Articular chondrocyte of knee joint (primary cell): Measurements from ENCODE around the gene RNF31. TPM values are rescaled to one million over a fixed set of nuclear protein-coding genes. Genes with fewer than 3 reads are reported as not detected.

Source experiments
- small RNA-seq: library from RNA; depleted of rRNA; stranded (forward); fragments of <200 nt; gene quantifications from one replicate; pipeline ENCODE3, GENCODE V24; 2012
- total RNA-seq: library from RNA; depleted of rRNA; stranded (reverse); fragments of >200 nt; gene quantifications from 2 replicates; pipeline ENCODE4 v1.2.3, GENCODE V29; 2012

The RNF31 gene
- 28.9 and 37.8 TPM in 2 replicates for total RNA-seq

DNA sequence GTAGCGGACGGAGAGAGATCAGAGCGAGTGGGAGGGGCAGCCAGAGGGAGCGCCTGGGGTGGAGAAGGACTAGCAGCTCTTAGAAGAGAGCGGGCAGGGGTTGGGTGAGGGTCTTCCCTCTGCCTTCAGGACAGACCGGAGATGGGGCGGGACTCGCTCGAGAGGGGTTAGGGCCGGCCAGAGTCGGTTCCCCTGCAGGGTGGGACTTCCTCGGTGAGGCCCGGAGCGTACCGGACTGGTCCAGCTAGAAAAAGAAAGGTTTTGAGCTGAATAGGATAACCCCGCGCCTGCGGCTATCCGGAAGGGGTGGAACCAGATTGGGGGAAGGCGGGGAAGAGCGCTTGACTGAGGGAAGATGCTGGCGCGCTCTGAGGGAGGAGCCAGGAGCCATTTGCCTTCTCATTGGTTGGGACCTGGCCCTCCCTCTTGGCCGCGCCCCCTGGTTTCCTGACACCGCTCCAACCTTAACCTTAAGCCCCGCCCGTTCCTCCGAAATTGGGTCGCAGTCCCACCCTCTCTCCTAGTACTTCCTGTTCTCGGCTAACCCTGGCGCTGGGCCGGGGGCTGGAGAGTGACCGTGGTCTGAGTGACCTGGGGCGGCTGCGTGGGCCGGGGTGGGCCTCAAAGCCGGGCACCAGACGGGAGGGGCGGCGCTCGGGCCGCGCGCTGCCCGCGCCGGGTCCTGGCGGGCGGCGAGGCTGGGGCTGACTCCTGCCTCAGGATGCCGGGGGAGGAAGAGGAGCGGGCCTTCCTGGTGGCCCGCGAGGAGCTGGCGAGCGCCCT is at the start of gene RNF31:
Gene RNF31, plus strand, starts transcription at position 521 of the 783 bp plus-strand sequence. Its CDS starts 201 bp downstream, at position 722.

DNA sequence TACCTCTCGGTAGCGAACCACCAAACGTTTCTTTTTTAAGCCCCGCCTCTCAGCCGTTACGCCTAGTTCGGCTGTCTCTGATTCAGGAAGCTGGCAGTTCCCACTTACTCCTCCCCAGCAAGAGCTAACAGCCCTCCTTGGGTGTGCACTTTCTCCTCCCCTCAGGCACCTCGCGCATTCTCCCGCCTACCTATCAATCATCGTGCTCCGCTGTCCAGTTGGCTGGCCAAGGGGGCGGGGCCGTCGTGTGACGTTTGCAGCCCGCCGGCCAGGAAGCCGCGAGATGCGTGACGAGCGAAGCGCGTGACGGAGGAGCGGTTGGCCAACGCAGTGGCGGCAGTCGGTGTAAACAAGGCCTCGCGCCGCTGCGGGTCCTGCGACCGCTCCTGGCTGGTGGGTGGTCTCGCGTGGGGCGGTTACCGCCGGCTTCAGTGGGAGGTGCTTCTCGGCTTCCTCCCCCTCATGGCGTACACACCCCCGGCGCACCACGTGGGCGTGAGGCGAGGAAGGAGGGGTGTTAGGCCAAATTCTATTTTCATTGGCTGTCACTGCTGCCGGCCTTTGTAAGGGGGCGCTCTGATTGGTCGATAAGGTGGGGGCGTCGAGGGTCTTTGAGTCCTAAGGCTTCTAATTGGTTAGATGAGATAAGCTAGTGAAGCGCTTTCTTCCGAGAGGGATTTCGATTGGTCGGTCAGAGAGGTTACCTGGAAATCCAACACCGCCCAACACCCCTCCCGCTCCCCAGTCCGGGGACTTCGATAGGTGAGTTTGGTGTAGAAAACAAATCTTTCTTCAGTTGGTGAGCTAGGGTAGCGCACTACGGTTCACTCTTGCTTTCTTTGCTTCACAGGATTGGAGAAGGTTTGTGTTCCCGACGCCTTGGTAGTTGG is 32.5 kb upstream of the RNF31 start, which contains the start of the genes DCAF11 and NRL:
Gene DCAF11, plus strand, starts transcription at position 246 of the 890 bp plus-strand sequence. CDS start 818 bp downstream, outside the sequence.
Gene NRL, minus strand, starts transcription at position 418 of the 890 bp plus-strand sequence. CDS start 32,101 bp downstream, outside the sequence.

DNA sequence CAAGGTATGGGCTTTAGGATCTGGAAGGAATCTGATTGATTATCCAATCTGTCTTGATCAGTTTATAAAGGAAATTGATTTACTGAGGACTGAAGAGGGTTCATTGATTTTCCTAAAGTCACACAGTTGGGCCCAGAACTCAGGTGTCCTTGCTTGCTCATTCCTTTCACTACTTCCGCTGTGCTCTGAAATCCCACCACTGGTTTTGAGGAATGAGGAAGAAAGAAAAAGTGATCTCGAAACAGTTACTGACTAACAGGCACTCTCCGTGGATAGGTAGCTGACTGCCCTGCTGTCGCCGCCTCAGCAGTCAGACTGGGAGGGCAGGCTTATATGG is 16.9 kb upstream of the RNF31 start, which contains the start of gene FITM1:
Gene FITM1, plus strand, starts transcription at position 280 of the 337 bp plus-strand sequence. CDS start 905 bp downstream, outside the sequence.

DNA sequence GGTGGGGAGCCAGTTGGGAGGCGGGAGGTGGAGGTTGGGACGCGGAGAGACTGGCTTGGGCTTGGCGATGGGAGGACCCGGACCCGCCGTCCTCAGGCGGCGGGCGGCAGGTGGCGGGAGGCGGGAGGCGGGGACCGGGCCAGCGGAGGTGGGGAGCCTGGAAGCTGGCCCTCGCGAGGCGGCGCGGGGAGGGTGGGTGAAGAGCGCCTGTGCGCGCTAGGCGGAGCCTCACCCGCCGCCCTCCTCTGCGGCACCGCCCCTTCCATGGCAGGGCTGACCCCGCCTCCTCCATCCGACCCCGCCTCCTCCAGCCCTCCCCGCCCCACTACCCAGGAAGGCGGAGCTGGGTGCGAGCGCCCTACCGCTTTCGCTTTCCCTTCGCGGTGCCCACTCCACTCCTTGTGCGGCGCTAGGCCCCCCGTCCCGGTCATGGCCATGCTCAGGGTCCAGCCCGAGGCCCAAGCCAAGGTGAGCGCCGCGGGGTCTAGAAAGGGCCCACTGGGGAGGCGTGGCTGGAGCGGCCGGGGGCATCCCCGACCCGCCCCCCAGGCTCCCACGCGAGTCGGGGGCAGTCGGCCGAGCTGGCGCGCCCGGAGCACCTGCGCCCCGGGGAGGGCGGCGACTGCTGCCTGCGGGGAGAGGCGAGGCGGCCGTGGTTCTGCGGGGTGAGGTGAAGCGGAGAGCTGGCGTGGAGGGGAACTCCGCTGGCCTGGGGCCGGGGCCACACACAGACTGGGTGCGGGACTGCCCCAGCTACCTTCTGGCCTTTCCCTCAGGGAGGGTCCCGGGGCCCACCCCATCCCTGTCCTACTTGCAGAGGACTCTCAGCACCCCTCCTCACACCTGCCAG is 11.2 kb upstream of the RNF31 start, which contains the start of gene PSME1:
Gene PSME1, plus strand, starts transcription at position 361 of the 850 bp plus-strand sequence. Its CDS starts 69 bp downstream, at position 430.

DNA sequence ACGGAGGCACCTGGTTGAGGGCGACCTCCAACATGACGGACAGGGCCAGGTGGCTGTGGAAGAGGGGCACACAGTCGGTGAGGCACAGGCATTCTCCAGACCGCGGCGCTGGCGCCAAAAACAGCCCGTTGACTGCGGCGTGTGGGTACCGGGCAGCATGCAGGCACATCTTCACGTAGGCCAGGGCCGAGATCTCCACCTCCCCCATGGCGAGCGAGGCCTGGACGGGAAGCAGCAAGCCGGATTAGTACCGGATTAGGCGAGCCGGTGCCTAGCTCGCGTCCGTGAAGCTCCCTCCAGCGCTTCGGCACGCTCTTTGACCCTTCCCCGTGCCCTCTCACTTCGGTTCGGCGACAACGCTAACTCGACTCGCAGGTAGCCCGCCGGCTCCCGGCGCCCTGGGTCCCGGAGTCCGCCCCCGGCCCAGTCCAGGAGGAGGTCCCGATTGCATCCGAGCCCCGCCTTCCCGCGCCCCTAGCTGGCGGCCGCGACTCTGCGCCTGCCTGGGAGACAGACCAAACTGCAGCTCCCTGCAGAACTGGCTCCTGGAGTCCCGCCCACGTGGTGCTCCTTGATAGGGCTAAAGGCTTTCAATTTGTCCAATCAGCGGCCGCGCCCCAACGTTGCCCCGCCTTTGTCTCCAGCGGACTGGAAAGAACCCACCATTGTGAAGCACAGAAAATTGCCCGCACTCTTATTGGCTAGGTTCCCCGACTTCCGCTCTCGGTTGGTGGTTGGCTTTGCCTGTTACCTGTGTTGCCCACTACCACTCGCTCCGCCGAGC is 6.0 kb upstream of the RNF31 start, which contains the start of gene EMC9:
Gene EMC9, minus strand, starts transcription at position 495 of the 784 bp plus-strand sequence. Its CDS starts 287 bp downstream, at position 208.

DNA sequence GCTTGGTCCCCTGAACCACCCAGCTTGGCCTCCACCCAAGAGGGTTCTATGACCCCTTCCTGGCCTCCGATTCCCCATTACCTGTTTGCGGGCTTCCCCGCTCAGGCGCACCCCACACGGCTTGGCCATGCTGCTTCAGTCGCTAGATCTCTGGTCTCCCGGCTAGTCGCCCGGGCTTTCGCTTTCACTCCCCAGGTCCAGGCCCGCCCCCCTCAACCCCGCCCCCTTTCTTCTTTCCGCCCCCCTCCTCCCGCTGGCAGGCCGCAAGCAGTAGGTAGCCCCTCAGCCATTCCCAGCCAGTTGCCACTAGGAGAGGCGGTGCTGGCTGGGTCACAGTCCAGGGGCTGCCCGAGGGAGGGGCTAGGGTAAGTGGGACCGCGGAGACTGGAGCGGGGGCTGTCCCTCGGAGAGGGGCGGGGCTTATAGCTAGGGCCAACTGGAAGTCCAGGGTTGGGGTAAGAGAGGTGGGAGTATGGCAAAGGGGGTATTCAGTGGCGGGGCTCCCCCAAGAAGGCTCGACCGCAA is 783 bp upstream of the RNF31 start, which contains the start of gene PSME2:
Gene PSME2, minus strand, starts transcription at position 158 of the 525 bp plus-strand sequence. Its CDS starts 29 bp downstream, at position 129.

DNA sequence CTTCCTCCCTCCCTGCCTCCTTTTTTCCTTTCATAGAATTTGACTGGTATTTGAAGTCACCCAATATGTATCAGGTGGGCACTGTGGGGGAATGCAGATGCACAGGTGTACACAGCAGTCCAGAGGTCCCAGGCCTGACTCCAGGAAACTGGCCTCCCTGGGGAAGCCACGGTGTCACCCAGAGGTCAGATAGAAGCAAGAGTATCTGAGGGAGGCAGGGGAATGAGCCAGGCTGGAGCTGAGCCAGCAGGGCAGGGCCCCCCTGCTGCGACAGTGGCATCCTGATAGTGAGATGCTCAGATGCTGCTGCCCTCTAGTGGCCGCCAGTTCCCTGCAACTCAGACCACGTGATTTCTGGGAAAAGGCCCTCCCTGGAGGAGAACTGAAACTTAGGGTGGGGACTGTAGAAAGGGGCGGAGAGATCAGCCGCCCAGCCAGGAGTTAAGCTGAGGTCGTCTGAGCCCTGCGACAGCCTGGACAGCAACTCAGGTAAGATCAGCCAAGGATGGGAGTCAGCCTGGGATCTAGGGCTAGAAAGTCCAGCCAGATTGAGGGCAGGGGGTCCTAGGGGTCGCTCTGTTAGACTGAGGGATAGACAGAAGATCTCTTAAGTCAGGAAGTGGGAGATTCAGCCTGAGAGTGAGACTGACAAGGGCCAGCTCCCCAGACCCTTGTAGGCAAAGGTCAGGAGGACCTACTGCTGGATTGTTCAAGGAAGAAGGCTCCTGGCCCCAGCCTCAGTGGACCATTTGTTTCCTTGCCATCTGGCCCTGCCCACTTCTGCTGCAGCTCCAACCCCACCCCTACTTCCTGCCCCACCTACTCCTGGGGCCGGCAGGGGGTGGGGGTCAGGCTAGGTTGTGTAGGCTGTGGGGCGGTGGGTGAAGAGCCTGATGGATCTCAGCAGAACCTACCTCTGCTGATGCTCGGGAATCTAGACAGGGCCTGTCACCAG is 13.8 kb downstream of the RNF31 start, which contains the start of gene IRF9:
Gene IRF9, plus strand, starts transcription at position 416 of the 955 bp plus-strand sequence. CDS start 880 bp downstream, outside the sequence.

DNA sequence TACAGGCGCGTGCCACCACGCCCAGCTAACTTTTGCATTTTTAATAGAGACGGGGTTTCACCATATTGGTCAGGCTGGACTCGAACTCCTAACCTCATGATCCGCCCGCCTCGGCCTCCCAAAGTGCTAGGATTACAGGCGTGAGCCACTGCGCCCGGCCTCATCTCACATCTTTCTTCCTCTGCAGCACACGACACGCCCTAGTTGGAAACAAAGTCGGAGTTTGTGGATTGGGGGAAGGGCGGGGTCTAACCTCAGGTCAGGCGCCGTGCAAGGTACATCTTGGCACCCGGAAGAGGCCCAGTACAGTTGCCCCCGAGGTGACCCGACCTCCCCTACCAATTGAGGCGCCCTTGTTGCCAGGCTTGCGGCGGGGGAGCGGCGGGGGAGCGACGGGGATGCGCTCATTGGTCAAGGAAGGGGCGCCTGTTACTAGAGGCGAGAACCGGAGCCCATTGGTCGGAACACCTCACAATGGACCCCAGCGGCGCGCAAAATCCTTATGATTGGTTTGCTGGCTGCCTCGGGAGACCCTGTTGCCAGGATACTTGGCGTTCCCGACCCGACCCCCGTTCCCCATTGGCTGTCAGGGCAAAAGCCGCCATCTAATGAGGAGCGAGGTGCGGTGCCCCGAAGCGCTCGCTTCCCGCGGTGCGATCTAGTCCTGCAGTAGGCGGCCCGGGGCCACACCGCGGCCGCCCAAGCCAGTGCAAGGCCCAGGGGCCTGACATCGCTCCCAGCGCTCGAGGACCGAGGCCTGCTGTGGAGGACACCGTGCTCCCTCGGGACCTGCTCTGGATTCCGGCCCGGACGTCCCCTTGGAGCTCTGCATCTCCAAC is 24.3 kb downstream of the RNF31 start, which contains the start of gene REC8:
Gene REC8, plus strand, starts transcription at position 659 of the 839 bp plus-strand sequence. CDS start 473 bp downstream, outside the sequence.

DNA sequence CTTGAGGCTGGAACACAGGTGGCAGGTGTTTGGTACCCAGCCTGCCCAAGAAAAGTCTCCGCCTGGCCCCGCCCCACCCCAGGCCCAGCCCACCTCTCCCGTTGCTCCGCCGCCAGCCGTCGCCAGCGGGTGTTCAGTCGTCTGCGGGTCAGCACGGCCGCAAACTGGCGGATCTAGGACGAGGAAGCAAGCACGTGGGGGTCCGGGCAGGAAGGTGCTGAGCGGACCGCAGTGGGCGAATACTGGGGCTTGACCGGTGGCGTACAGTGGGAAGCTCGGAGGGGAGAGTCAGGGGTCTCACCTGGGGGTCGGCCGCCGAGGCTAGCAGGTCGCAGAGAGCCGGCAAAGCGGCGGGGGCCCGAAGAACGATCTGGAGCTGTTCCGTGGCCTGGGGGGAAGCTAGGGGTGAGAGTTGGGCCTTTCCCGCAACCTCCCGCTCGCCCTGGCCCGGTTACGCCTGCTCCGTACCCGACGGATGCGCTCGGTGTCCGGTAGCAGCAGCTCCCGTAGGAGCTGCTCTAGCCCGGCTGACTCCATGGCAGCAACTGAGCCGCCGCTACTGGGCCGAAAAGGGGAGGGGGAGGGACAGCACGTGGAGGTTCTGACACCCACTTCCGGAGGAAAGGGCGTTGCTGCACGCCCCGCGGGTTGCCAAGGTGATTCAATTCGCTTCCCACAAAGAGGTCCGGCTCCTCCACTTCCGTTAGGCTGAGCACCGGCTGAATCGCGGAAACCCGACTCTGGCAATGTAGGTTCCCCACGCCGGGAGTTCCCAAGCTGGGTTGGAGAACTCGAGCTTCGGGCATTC is 41.2 kb downstream of the RNF31 start, which contains the start of gene IPO4:
Gene IPO4, minus strand, starts transcription at position 566 of the 808 bp plus-strand sequence. Its CDS starts 29 bp downstream, at position 537.

DNA sequence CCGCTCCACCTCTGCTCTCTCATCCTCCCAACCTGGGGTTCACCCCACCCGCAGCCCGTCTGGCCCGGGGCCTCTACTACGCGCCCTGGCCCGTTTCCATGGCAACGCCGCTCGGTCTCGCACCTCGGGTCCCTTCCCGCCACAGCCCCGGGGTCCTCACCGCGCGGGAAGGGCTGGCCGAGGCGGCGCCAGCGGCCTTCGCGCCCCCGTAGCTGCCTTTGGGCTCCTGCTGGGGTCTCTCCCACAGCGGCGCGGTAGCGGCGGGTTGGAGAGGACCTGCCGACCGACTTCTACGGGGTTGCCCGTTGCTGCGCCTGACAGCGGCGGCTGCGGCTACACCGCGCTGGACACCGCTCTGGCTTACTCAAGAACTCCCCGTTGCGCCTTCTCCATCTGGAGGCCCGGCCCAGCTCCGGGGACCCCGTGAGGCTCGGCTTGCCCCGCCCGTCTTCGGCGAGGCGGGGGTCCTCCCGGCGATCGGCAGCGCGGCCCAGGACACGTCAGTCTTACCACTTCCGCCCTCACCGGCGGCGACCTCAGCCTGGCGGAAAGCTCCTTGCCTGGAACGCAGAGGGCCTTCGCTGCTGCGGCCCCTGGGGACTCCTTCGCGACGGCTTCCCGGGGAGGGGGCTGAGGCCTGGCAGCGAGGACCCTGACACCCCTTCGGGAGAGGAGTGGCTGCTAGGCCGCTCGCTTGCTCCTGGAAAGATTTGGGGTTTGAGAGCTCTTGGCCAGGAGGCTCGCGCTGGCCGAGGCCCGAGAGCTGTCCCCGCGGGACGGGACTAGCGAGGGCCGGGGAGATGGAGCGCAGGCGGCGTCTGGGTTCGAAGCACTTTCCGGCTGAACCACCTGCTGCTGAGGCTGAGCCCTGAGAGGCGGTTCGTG is 48.1 kb downstream of the RNF31 start, which contains the start of gene TM9SF1:
Gene TM9SF1, minus strand, starts transcription at position 256 of the 885 bp plus-strand sequence. CDS start 422 bp downstream, outside the sequence.

Small RNAs within 50 kb of the gene (small RNA-seq; reads per million reads assigned to genes)
- gene AL136295.4 (not detected), gene CHMP4A (not detected), gene IPO4 (not detected), gene IRF9 (not detected), gene RNA5SP383 (not detected)

Other genes with a start within 250 kb of the RNF31 start
- gene DHRS4, start 193.7 kb upstream of the RNF31 start, total RNA-seq = 26.1 and 32.0 TPM in 2 replicates
- gene DHRS4L2, start 158.6 kb upstream of the RNF31 start, total RNA-seq = 9.3 and 12.0 TPM in 2 replicates
- 0.22 and 0.52 TPM in 2 replicates for gene CARMIL3, start 95.5 kb upstream of the RNF31 start, total RNA-seq
- under 0.01 TPM in 1 of 2 replicates, not detected in the other for gene CPNE6, start 75.9 kb upstream of the RNF31 start, total RNA-seq
- 26.2 and 33.6 TPM in 2 replicates for gene PCK2, start 53.2 kb upstream of the RNF31 start, total RNA-seq
- 53.7 and 56.6 TPM in 2 replicates for gene DCAF11, start 32.7 kb upstream of the RNF31 start, total RNA-seq
- 0.76 and 1.4 TPM in 2 replicates for gene NRL, start 32.5 kb upstream of the RNF31 start, total RNA-seq
- 0.26 and 0.32 TPM in 2 replicates for gene FITM1, start 16.8 kb upstream of the RNF31 start, total RNA-seq
- 104 and 119 TPM in 2 replicates for gene PSME1, start 11.3 kb upstream of the RNF31 start, total RNA-seq
- 9.5 and 11.9 TPM in 2 replicates for gene EMC9, start 5.9 kb upstream of the RNF31 start, total RNA-seq
- 73.3 and 80.2 TPM in 2 replicates for gene PSME2, start 888 bp upstream of the RNF31 start, total RNA-seq
- 76.1 and 78.0 TPM in 2 replicates for gene IRF9, start 13.8 kb downstream of the RNF31 start, total RNA-seq
- 1.3 and 1.8 TPM in 2 replicates for gene REC8, start 24.6 kb downstream of the RNF31 start, total RNA-seq
- 33.1 and 35.9 TPM in 2 replicates for gene IPO4, start 41.3 kb downstream of the RNF31 start, total RNA-seq
- 71.9 and 83.6 TPM in 2 replicates for gene TM9SF1, start 47.9 kb downstream of the RNF31 start, total RNA-seq
- gene TSSK4, start 58.2 kb downstream of the RNF31 start, total RNA-seq = 0.13 and 0.43 TPM in 2 replicates
- gene CHMP4A, start 66.0 kb downstream of the RNF31 start, total RNA-seq = 35.3 and 35.8 TPM in 2 replicates
- 18.8 and 21.6 TPM in 2 replicates for gene MDP1, start 68.6 kb downstream of the RNF31 start, total RNA-seq
- 104 and 115 TPM in 2 replicates for gene NEDD8, start 84.9 kb downstream of the RNF31 start, total RNA-seq
- 80.2 and 87.7 TPM in 2 replicates for gene GMPR2, start 85.4 kb downstream of the RNF31 start, total RNA-seq
- gene TINF2, start 95.1 kb downstream of the RNF31 start, total RNA-seq = 44.1 and 50.3 TPM in 2 replicates
- 1.1 and 1.6 TPM in 2 replicates for gene TGM1, start 115.7 kb downstream of the RNF31 start, total RNA-seq
- gene RABGGTA, start 124.1 kb downstream of the RNF31 start, total RNA-seq = 14.9 and 17.9 TPM in 2 replicates
- gene DHRS1, start 152.3 kb downstream of the RNF31 start, total RNA-seq = 11.9 and 12.6 TPM in 2 replicates
- gene NOP9, start 152.4 kb downstream of the RNF31 start, total RNA-seq = 15.8 and 17.8 TPM in 2 replicates
- 6.4 and 7.2 TPM in 2 replicates for gene CIDEB, start 160.5 kb downstream of the RNF31 start, total RNA-seq
- gene LTB4R2, start 162.6 kb downstream of the RNF31 start, total RNA-seq = 3.5 and 5.5 TPM in 2 replicates
- gene LTB4R, start 164.0 kb downstream of the RNF31 start, total RNA-seq = 1.9 and 2.4 TPM in 2 replicates
- 99.4 and 106 TPM in 2 replicates for gene ADCY4, start 187.6 kb downstream of the RNF31 start, total RNA-seq
- gene RIPK3, start 192.5 kb downstream of the RNF31 start, total RNA-seq = 180 and 256 TPM in 2 replicates
- 202 and 302 TPM in 2 replicates for gene NFATC4, start 220.7 kb downstream of the RNF31 start, total RNA-seq